NK-92 (cell line): Measurements from ENCODE around the gene FBXO42.

ENCODE experiments used
- DNase-seq: peaks from one replicate; lab custom pipeline; 2025; ENCODE audit not compliant: unreplicated experiment; lab: John Stamatoyannopoulos, UW

Gene FBXO42

GRCh38 chr1:16244650-16245285, 107.5 kb downstream of the FBXO42 start:
- no peak for DNase-seq

GRCh38 chr1:16243936-16244649, 108.2 kb downstream of the FBXO42 start:
- DNase-seq = no peak

GRCh38 chr1:16243215-16243610, 109.1 kb downstream of the FBXO42 start:
- DNase-seq = no peak

GRCh38 chr1:16242556-16243214, 109.6 kb downstream of the FBXO42 start:
- DNase-seq = no peak

GRCh38 chr1:16241221-16241708, 111.0 kb downstream of the FBXO42 start:
- DNase-seq = no peak

- no peak for DNase-seq
Measured at GRCh38 chr1:16239972-16240491, 112.2 kb downstream of the FBXO42 start.

- DNase-seq = no peak
Measured at GRCh38 chr1:16237343-16237830, 114.9 kb downstream of the FBXO42 start.

GRCh38 chr1:16236511-16237342, 115.6 kb downstream of the FBXO42 start, which contains the start of gene CPLANE2:
CPLANE2 (minus strand) TSS chr1:16237183; CDS start chr1:16236742, 441 bp downstream.
- peak; percentile 66 for DNase-seq

- DNase-seq = no peak
Measured at GRCh38 chr1:16235944-16236510, 116.3 kb downstream of the FBXO42 start.

- DNase-seq = no peak
Measured at GRCh38 chr1:16235347-16235746, 116.9 kb downstream of the FBXO42 start.

GRCh38 chr1:16233431-16233830, 118.8 kb downstream of the FBXO42 start:
- DNase-seq = no peak

- no peak for DNase-seq
Measured at GRCh38 chr1:16232316-16232710, 120.0 kb downstream of the FBXO42 start.

- DNase-seq = no peak
Measured at GRCh38 chr1:16231331-16232315, 120.7 kb downstream of the FBXO42 start.

GRCh38 chr1:16230744-16231143, 121.5 kb downstream of the FBXO42 start:
- DNase-seq = no peak

- no peak for DNase-seq
Measured at GRCh38 chr1:16229976-16230740, 122.1 kb downstream of the FBXO42 start.

- no peak for DNase-seq
Measured at GRCh38 chr1:16226490-16227179, 125.6 kb downstream of the FBXO42 start.

- DNase-seq = no peak
Measured at GRCh38 chr1:16226129-16226489, 126.2 kb downstream of the FBXO42 start.

- no peak for DNase-seq
Measured at GRCh38 chr1:16224472-16224871, 127.8 kb downstream of the FBXO42 start.
